Adrenal gland (tissue), 5 donors: Measurements from ENCODE around the gene TBC1D19.

Experiments
- POLR2A ChIP-seq, 2 donors: fragments of 450-650 bp; IDR thresholded peaks; one replicate each; pipeline ENCODE4 v1.6.1; 2017; ENCODE audit warnings: antibody characterized with exemption in 2 of 2, mild to moderate bottlenecking in 2 of 2, moderate library complexity in 1 of 2
- TF ChIP-seq, protein P1 (sequence below), 6 experiments: fragments of 450-650 bp in 4 of 6; fragments of 200-600 bp in 2 of 6; sonication (generic) in 1 of 6; IDR thresholded peaks; 1 replicate in 5 of 6; 2 replicates in 1 of 6; pipeline versions ENCODE4 v1.5.1 to v1.8.0; 2016 to 2021; ENCODE audit warnings: antibody characterized with exemption in 6 of 6, mild to moderate bottlenecking in 2 of 6, moderate library complexity in 1 of 6
- donor health status: DM: no; HTN: no; CAD: no.

DNA sequence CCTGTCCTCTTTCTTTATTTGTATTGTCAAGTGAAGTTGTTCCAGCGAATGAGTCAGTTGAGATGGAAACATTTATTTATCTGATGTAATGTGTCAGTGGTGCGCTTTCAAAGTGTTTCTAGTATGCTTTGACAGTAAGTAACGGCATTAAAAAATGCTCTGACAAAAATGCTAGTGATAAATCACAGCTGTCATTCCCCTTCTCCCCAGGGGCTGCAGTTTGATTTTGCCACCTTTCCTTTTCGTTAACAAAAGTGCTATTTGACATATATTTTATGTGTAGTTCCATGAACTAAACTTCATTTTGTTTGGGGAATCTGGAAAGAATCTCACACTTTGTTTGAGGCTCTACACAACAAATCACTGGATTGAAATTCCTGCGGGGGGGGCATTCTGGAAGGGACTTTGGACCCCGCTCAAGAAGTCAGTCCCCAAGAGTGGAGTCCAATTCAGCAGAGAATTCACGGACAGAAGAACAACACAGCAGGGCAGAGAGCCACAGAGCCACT lies 7.6 kb upstream of the TBC1D19 start:
- TF ChIP-seq, protein P1, sequence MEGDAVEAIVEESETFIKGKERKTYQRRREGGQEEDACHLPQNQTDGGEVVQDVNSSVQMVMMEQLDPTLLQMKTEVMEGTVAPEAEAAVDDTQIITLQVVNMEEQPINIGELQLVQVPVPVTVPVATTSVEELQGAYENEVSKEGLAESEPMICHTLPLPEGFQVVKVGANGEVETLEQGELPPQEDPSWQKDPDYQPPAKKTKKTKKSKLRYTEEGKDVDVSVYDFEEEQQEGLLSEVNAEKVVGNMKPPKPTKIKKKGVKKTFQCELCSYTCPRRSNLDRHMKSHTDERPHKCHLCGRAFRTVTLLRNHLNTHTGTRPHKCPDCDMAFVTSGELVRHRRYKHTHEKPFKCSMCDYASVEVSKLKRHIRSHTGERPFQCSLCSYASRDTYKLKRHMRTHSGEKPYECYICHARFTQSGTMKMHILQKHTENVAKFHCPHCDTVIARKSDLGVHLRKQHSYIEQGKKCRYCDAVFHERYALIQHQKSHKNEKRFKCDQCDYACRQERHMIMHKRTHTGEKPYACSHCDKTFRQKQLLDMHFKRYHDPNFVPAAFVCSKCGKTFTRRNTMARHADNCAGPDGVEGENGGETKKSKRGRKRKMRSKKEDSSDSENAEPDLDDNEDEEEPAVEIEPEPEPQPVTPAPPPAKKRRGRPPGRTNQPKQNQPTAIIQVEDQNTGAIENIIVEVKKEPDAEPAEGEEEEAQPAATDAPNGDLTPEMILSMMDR (IDR thresholded peaks at IDR 0.05): no peak
- TF ChIP-seq POLR2A (IDR thresholded peaks at IDR 0.05): no peak
